GM15510 (cell line): Measurements from ENCODE around the gene ARHGEF2.

Experiments
- POLR2A ChIP-seq: IDR thresholded peaks from 3 replicates; pipeline ENCODE4 v1.6.1; 2011; ENCODE audit warnings: borderline replicate concordance; ENCODE audit not compliant: insufficient read length; ENCODE audit errors: extremely low read depth

ARHGEF2 gene

GRCh38 chr1:155979597-155980343 is 1.4 kb upstream of the ARHGEF2 start:
- peak; percentile 19 for TF ChIP-seq POLR2A

- TF ChIP-seq POLR2A: no peak
Measured at GRCh38 chr1:155978973-155979429, 654 bp upstream of the ARHGEF2 start.

- no peak for TF ChIP-seq POLR2A
Measured at GRCh38 chr1:155977690-155978324, 540 bp downstream of the ARHGEF2 start.

DNA sequence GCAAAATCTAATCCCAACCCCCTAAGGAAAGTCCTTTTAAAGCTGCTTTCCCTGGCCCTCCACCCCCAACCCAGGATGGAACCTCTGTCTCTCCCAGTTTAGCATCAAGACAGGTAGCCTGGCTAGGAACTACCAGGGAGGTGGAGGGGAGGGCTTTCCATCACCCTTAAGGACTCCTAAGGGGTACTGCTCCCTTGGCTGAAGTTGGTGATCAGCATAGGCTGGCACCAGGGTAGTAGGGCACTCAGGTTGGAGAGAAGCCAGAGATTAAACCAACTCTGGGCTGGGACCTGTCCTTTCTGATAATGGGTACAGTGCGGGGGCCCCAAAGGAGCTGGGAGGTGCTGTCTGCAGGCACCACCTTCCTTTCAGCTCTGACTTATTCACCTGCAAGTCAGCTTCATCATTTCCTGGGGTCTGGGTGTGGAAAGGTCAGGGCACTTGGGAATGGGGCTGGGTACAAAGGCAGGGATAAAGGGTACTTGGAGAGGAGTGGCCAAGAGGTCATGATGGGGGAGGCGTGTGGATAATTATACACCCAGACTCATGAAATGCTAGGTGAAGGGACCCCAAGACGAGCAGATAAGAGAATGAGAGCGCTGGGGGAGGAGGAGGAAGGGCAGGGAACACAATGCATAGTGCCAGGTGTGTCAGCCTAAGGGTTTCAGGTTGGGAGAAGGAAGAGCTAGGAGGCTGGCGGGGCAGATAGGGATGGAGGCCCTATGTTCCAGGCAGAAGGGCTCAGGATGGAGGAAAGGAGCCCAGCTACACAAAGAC is 1.2 kb downstream of the ARHGEF2 start:
- TF ChIP-seq POLR2A: no peak

DNA sequence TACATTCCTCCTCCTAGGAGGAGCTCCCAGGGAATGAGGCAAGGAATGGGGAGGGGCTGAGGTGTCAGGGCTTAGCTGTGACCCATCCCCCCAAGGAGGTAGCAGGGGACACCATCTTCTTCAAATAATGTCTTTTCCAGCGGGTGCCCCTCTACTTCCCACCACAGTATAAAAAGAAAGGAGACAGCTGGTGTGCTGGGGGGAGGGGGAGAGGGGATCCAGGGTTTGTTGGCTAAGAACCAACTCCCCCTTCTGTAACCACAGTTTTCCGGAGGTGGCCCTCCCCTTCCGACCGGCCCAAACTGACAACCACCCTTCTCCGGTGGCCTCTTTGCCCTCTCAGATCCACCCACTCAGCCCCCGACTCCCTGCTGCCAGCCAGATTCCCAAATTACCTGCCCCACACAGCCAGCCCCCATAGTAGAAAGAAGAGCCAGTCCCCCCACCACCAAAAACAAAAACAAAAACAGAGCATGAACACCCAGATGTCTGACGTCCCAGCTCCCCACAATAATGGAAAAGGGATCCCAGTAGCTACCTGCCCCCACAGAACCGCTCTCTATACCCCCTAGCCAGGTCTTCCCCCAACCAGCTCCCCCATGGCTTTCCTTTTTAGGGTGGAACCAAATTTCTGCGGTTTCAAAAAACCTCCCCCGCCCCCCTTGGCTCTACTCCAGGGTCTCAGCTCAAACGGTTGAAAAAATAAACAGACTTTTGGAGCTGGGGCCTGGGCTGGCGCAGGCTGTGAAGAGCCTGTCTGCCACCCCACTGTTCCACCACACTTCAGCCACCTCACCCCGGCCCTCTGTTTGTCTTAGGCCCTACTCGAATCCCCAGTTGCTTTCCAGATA is 2.1 kb downstream of the ARHGEF2 start:
- TF ChIP-seq POLR2A: no peak

DNA sequence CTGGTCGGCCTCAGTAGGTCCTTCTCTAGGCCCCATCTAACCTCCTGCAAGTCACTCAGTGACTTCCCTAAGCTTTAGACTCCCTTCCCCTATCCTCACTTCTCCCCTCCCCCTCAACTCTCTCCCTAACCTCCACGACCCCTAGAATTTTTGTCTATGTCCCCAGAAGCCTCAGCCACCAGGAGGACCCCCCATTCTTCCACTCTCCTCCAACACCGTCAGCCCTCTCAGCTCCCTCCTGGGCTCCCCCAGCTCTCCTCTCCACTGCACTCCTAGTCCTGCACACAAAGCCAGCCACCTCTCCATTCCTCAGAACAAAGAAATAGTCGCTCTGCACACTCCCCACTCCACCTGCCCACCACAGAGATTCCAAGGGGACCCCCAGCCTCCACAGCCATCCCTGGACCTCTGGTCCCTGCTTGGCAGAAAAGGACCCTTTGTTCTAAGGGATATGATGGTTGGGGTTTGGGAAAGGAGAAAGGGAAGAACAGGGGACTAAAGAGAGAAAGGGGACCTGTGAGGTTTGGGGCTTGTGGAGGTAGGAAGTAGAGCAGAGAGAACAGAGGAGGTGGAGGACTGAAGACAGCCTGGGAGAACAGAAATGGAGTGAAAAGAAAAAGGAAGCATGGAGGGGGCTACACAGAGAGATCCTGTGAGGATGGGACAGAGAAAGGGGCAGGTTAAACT is 2.8 kb downstream of the ARHGEF2 start:
- no peak for TF ChIP-seq POLR2A

DNA sequence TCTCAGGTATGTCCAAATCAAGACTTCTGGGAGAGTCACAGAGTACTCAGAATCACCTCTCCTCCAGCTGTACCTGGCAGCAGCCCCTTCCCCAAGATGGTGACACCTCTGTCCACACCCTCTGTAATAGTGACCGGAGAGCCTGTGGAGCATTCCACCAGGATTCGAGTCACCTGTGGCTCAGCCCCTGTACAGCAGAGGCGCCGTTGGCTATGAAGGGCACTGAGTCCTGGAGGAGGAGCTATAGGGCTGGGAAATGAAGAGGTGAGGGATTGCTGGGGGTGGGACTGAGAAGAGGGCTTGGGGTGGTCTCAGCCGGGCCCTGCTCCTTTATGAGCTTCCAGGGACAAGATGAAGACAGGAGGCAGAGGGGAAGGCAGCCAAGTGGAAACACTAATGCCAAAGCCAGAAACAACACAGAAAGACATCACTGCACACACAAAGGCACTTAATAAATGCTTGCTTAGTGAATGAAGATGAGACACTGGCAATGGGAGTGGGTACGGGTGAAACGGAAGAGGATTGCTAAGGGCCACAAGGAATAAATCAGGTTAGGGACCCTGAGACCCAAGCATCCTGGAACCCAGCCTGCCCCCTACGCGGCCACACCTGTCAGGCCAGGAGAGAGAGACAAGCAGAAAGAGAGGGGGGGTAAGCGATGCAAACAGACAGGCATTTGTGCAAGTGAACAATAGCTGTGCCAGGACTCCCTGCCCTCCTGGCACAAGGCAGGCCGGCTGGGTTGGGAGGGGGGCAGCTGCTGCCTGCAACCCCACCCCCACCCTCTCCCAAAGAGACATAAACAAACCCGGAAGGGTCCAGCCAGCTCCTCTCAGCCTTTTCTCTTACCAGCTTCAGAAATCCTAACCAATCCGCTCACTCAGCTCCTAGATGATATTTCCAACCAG is 3.9 kb downstream of the ARHGEF2 start:
- no peak for TF ChIP-seq POLR2A

DNA sequence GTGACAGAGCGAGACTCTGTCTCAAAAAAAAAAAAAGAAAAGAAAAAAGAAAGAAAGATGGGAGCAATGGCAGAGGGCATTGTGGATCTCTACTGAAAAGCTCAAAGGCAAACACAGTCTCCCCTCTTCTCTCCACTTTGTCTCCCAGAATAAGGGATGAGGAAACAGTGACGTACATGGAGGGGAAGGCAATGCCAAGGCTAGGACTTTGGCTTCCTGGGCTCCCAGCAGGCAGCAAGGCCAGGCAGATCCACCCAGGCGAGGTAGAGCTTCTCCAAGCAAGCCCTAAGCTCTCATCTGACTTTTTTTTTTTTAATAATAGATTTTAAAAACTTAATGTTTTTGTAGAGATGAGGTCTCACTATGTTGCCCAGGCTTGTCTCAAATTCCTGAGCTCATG is 4.6 kb downstream of the ARHGEF2 start:
- TF ChIP-seq POLR2A: no peak

DNA sequence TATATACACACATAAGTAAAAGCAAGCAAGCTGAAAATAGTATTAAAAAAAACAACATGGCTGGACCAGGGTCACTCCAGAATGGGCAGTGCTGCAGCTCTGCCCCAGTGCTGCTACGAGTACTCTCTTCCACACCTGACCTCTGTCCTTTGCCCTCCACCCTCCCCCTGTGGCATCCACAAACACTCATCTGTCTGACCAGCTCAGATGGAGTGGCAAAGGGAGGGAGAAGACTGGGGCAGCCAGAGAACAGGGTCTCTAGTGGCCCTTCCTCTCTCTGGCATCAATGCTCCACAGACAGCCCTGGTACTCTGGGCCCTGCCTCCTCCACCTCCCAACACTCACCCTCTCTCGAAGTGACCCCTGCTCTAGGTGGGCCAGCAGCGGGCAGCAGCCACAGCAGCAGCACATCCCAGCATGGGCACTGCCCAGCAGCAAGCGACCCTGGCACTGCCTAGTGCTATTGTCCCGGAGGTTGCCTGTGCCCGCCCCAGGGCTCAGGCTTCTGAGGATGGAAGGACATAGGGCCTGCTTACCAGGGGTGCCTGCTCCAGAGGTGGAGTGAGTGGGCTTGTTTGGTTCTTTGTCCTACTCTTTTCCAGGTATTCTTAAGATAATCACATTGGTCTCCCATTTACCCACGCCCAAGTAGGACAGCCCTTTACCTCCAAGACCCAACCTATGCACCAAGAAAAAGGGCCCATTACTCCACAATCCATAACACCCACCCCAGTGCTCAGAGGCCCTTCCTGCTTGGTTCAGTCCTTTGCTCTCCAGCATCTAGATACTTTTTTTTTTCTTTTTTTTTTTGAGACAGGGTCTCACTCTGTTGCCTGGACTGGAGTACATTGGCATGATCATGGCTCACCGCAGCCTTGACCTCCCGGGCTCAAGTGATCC is 6.2 kb downstream of the ARHGEF2 start:
- TF ChIP-seq POLR2A: no peak

DNA sequence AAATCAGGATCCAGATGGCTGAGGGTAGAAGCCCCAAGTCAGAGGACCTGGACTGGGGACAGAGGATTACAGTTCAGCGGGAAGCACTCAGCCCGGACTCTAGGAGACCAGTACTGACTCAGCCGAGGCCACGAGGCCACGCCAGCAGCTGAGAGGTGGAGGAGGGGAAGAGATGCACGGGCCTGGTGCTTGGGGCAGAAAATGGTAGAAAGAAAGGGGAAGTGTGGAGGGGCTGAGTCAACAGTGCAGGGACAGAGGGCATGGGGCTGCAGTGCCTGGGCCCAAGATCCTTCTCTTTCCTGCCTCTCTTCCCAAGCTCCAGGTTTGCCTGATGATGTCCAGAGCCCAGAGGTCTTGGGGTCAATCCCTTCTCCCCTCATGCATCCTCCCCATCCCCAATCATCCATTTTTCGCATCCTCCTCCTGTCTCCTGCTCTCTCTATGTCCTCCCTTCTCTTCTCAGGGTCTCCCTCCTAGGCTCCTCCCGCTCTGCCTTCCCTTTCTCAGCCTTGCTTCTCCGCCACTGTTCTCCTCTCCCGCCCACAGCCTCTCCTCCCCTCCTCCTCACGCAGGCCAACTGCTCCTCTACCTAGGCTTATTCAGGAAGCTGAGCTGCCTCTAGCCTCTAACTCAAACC is 7.7 kb downstream of the ARHGEF2 start:
- TF ChIP-seq POLR2A: no peak

GRCh38 chr1:155969377-155969791 is 9.0 kb downstream of the ARHGEF2 start:
- no peak for TF ChIP-seq POLR2A

DNA sequence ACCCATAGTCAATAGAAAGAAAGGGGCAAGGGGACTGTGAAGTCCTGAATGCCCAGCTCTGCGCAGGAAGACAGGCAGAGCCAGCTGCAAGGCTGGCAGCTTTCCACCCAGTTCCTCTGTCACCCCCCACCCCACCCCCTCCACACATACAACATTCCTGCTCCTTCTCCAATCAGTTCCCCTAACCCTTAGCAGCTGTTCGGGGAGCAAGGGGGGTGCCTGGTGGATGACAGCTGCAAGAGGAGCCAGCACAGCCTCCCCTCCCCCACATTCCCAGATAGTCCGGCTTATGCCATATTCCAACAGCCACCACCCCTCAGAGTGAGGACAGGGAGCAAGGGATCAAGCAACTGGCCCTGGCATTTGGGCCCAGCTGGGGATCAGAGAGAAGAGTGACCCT is 9.7 kb downstream of the ARHGEF2 start:
- no peak for TF ChIP-seq POLR2A

GRCh38 chr1:155968051-155968400 is 10.3 kb downstream of the ARHGEF2 start:
- TF ChIP-seq POLR2A: no peak
